ENCODE measurements around the gene PRKAR1B.

DNA sequence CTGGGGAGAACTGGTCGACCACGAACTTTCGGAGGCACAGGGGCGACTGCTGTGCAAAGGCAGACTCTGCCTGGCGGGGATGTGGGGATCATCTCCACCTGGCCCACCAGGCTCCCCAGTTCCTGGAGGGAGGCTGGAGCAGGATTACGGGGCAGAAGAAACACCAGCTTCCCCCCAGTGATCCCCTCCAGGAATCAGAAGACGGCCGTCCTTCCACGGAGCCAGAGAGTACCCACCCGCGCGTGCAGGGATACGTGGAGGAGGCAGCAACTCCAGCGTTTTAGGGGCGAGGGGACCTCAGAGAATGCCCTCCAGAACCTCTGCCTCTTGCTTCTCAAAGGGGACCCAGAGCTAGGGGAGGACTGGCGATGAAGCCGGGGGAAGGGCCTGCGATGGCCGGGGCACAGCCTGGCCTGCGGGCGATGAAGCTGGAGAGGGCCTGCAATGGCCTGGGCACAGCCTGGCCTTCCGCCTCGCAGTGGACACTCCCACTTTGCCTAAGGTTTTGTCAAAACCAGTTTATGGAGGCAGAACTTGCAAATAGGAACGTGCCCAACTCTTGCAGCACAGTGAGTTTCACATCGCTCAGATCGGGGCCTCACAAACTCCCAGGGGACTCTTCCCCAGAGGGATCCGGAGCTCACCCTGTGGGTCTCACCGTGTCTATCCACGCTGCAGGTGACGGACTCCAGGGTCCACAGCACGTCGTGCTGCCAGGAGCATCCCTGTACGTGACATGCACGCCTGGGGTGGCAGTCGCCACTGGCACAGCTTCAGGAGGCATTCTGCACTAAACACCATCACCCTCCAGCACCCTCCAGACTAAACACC is 129.5 kb downstream of the PRKAR1B start:
- TF ChIP-seq GATA2 (IDR thresholded peaks at IDR 0.05; ENCODE audit: low read depth, low read length) (no peak), GATA3 (IDR thresholded peaks at IDR 0.05; ENCODE audit: low read depth, low read length) (no peak)

Data from SH-SY5Y (cell line).